ENCODE results near the gene BSPRY.

- no peak for TF ChIP-seq POLR2A (IDR thresholded peaks at IDR 0.05; ENCODE audit: low read depth)
- TF ChIP-seq, protein P1, sequence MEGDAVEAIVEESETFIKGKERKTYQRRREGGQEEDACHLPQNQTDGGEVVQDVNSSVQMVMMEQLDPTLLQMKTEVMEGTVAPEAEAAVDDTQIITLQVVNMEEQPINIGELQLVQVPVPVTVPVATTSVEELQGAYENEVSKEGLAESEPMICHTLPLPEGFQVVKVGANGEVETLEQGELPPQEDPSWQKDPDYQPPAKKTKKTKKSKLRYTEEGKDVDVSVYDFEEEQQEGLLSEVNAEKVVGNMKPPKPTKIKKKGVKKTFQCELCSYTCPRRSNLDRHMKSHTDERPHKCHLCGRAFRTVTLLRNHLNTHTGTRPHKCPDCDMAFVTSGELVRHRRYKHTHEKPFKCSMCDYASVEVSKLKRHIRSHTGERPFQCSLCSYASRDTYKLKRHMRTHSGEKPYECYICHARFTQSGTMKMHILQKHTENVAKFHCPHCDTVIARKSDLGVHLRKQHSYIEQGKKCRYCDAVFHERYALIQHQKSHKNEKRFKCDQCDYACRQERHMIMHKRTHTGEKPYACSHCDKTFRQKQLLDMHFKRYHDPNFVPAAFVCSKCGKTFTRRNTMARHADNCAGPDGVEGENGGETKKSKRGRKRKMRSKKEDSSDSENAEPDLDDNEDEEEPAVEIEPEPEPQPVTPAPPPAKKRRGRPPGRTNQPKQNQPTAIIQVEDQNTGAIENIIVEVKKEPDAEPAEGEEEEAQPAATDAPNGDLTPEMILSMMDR (IDR thresholded peaks at IDR 0.05): peak in 2 of 3 experiments; percentile 9 to 11
Observed at GRCh38 chr9:113317777-113318176, 31.6 kb upstream of the BSPRY start.
